ENCODE measurements around the gene ATP6V0C. TPM values are rescaled to one million over a fixed set of nuclear protein-coding genes. Genes with fewer than 3 reads are reported as not detected.

Gene ATP6V0C
- total and polyA plus RNA-seq, 2 donors (not counting 1 experiment from before 2014, with no cell fraction given), result 118 to 176 TPM

- POLR2A ChIA-PET, result interaction anchor here (1.5 kb wide), 1 partner anchor 357 kb away, joined by 3 read pairs; the partner anchor contains the start of gene TRAF7
- Histone ChIP-seq H3K79me2 (ENCODE audit: control insufficient read depth, insufficient read depth, low read length) (peaks cover 63% of the 10 kb centered on the region), H3K9me3 (ENCODE audit: control extremely low read depth in 1 of 3, control insufficient read depth in 2 of 3, insufficient read depth in 1 of 3, low read length in 2 of 3) (no peaks in the 10 kb centered on the region), H3K36me3 (replicated peaks in 1 of 2; ENCODE audit: control extremely low read depth in 1 of 2, control insufficient read depth in 1 of 2, extremely low read depth in 1 of 2, insufficient read depth in 2 of 2, low read length in 1 of 2) (peaks cover 0 to 4% of the 10 kb centered on the region in 2 experiments), H3K9ac (ENCODE audit: low read length) (no peak overlapping the region), H2AFZ (ENCODE audit: insufficient read depth, low read depth, low read length, poor library complexity, severe bottlenecking) (no peak overlapping the region), H3K4me1 (ENCODE audit: control insufficient read depth in 2 of 2, insufficient read depth in 2 of 2, low read length in 2 of 2) (peaks cover 82 to 89% of the 10 kb centered on the region in 2 donors), H3K27ac (ENCODE audit: low read length in 2 of 2) (peak overlapping the region in 1 of 2 donors; percentile 99), H3K4me2 (replicated peaks; ENCODE audit: low read depth, low read length, poor library complexity, severe bottlenecking) (peak overlapping the region; percentile 91), H3K27me3 (replicated peaks in 1 of 4; ENCODE audit: control extremely low read depth in 1 of 4, control insufficient read depth in 3 of 4, insufficient read depth in 4 of 4, low read length in 3 of 4) (no peaks in the 10 kb centered on the region), H3K4me3 (ENCODE audit: control extremely low read depth in 1 of 5, extremely low read depth in 1 of 5, insufficient read depth in 1 of 5, low read depth in 2 of 5, low read length in 4 of 5) (no peak overlapping the region), H4K20me1 (ENCODE audit: control insufficient read depth, insufficient read depth, low read length, poor library complexity, severe bottlenecking) (peaks cover 27% of the 10 kb centered on the region)
- Mint-ChIP-seq H3K4me3 (peak overlapping the region; percentile 96), H3K4me1 (peaks cover 82% of the 10 kb centered on the region), H3K27me3 (no peaks in the 10 kb centered on the region), H3K27ac (peak overlapping the region; percentile 99), H3K9me3 (ENCODE audit: insufficient read depth) (no peaks in the 10 kb centered on the region)
- DNase-seq (peak; percentile 24), ATAC-seq (ENCODE audit: low read depth) (no peak)
- CTCF ChIA-PET, result interaction anchor here (1.8 kb wide), 1 partner anchor 317 kb away, joined by 5 read pairs; no protein-coding TSS in a partner anchor
- intact Hi-C loops (cut with micrococcal nuclease), result loop anchor here (2.0 kb wide), 1 partner anchor 171 kb away; the partner anchor contains the start of gene ABCA3
- TF ChIP-seq CTCF (IDR thresholded peaks at IDR 0.05), result no peak
- TF ChIP-seq EZH2 (IDR thresholded peaks at IDR 0.05; ENCODE audit: borderline replicate concordance, insufficient read depth, low read depth, low read length, poor library complexity, severe bottlenecking), result no peak
- 98% methylated on average over 16 of the region's 17 CpGs for WGBS (ENCODE audit: insufficient coverage)
Measured at GRCh38 chr16:2511996-2512734, 1.6 kb upstream of the ATP6V0C start.
